Neural crest cell (in vitro differentiated cells): ENCODE data around the gene SP5. TPM values are rescaled to one million over a fixed set of nuclear protein-coding genes. Genes with fewer than 3 reads are reported as not detected.
A peak's percentile ranks its signal among the peaks of the same experiment; 100 is the strongest.

Experiments used
- DNase-seq: peaks from one replicate; pipeline ENCODE4 v3.0.0; 2021; ENCODE audit warnings: low read depth, mixed read lengths, low spot score
- H3K27ac Mint-ChIP-seq: one replicate; pipeline ENCODE4 v1.8.0; 2021; ENCODE audit warnings: mild to moderate bottlenecking, mixed read lengths; ENCODE audit not compliant: unreplicated experiment
- H3K27me3 Mint-ChIP-seq: 2 replicates; pipeline ENCODE4 v1.8.0; 2021; ENCODE audit warnings: low read depth, mild to moderate bottlenecking, mixed read lengths
- H3K36me3 Mint-ChIP-seq: 2 replicates; pipeline ENCODE4 v1.8.0; 2021; ENCODE audit warnings: low read depth, mild to moderate bottlenecking, mixed read lengths
- H3K4me1 Mint-ChIP-seq: 2 replicates; pipeline ENCODE4 v1.8.0; 2021; ENCODE audit warnings: mixed read lengths
- H3K4me3 Mint-ChIP-seq: one replicate; pipeline ENCODE4 v1.8.0; 2021; ENCODE audit warnings: mild to moderate bottlenecking, mixed read lengths
- H3K9me3 Mint-ChIP-seq: 2 replicates; pipeline ENCODE4 v1.8.0; 2021; ENCODE audit warnings: mixed read lengths
- total RNA-seq: library from RNA; stranded (reverse); gene quantifications from 2 replicates; pipeline ENCODE4 v1.2.1, GENCODE V29; 2021
- TF ChIP-seq, protein P1 (sequence below): fragments of 200-600 bp; sonication (generic); conservative IDR thresholded peaks from 2 replicates; pipeline ENCODE4 v1.5.0; 2021; ENCODE audit warnings: antibody characterized with exemption, mild to moderate bottlenecking

SP5 gene
- total RNA-seq, 1 donor from 2014 or later = 6.4 TPM

DNA sequence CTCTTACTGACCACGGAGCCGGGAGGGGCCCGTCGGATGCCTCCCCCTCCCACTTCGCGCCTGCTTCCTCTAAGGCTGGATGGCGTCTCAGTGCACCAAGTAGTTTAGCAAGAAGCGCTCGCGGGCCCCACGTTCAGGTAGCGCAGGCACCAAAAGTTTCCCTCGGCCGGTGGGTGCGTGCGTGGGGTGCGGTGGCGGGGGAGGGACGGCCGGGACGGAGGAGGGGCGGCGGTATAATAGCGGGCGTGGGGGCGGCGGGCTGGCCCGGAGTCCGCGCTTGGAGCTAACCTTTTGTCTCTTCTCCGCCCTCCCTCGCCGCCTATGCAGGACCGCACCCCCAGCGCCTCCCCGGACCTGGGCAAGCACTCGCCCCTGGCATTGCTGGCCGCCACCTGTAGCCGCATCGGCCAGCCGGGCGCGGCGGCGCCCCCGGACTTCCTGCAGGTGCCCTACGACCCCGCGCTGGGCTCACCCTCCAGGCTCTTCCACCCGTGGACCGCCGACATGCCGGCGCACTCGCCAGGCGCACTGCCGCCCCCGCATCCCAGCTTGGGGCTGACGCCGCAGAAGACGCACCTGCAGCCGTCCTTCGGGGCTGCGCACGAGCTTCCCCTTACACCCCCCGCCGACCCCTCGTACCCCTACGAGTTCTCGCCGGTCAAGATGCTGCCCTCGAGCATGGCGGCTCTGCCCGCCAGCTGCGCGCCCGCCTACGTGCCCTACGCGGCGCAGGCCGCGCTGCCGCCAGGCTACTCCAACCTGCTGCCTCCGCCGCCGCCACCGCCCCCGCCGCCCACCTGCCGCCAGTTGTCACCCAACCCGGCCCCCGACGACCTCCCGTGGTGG is 1.0 kb downstream of the SP5 start:
- H3K27me3 Mint-ChIP-seq = peaks cover 91% of the 10 kb centered on the region
- TF ChIP-seq, protein P1, sequence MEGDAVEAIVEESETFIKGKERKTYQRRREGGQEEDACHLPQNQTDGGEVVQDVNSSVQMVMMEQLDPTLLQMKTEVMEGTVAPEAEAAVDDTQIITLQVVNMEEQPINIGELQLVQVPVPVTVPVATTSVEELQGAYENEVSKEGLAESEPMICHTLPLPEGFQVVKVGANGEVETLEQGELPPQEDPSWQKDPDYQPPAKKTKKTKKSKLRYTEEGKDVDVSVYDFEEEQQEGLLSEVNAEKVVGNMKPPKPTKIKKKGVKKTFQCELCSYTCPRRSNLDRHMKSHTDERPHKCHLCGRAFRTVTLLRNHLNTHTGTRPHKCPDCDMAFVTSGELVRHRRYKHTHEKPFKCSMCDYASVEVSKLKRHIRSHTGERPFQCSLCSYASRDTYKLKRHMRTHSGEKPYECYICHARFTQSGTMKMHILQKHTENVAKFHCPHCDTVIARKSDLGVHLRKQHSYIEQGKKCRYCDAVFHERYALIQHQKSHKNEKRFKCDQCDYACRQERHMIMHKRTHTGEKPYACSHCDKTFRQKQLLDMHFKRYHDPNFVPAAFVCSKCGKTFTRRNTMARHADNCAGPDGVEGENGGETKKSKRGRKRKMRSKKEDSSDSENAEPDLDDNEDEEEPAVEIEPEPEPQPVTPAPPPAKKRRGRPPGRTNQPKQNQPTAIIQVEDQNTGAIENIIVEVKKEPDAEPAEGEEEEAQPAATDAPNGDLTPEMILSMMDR = no peak
- no peak overlapping the region for H3K27ac Mint-ChIP-seq
- H3K36me3 Mint-ChIP-seq = peaks cover 2% of the 10 kb centered on the region
- H3K4me1 Mint-ChIP-seq = peaks cover 33% of the 10 kb centered on the region
- H3K4me3 Mint-ChIP-seq = peak overlapping the region; percentile 79
- no peaks in the 10 kb centered on the region for H3K9me3 Mint-ChIP-seq
- no peak for DNase-seq

DNA sequence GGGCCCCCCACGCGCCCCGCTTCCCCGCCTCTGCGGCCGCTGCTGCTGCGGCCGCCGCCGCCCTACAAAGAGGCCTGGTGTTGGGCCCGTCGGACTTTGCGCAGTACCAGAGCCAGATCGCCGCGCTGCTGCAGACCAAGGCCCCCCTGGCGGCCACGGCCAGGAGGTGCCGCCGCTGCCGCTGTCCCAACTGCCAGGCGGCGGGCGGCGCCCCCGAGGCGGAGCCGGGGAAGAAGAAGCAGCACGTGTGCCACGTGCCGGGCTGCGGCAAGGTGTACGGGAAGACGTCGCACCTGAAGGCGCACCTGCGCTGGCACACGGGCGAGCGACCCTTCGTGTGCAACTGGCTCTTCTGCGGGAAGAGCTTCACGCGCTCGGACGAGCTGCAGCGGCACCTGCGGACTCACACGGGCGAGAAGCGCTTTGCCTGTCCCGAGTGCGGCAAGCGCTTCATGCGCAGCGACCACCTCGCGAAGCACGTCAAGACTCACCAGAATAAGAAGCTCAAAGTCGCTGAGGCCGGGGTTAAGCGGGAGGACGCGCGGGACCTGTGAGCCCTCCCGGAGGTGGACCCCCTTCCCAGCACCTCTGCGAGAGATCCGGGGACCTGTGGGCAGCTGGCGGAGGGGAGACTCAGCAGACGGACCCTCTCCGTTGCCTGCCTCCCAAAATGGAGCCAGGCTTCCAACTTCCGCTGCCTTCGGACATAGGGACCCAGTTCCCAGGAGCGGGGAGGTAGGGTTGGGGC is 1.9 kb downstream of the SP5 start:
- peaks cover 26% of the 10 kb centered on the region for H3K4me1 Mint-ChIP-seq
- TF ChIP-seq, protein P1 = peak; percentile 76

DNA sequence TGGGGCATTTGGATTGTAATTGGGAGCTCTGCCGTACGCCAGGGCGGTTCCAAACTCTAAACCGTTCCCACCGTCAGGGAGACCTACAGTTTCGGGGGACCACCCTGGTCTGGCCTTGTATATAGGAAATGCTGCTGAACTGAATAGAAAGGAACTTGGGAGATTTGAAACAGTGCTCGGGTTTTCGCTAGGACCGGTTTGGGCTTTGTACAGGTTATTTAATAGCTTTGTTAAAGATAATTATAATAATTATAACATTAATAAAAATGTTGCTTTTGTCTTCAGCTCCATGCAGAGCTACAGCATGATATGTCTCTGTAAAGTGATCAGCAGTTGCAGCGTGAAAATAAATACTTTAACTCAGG is 2.4 kb downstream of the SP5 start:
- no peaks in the 10 kb centered on the region for H3K9me3 Mint-ChIP-seq
- peaks cover 90% of the 10 kb centered on the region for H3K27me3 Mint-ChIP-seq

More for the DNA sequence above, 1.9 kb downstream of the SP5 start:
- no peaks in the 10 kb centered on the region for H3K9me3 Mint-ChIP-seq
- no peak overlapping the region for H3K27ac Mint-ChIP-seq
- DNase-seq = peak; percentile 52
- peaks cover 2% of the 10 kb centered on the region for H3K36me3 Mint-ChIP-seq
- H3K27me3 Mint-ChIP-seq = peaks cover 91% of the 10 kb centered on the region
- peak overlapping the region; percentile 80 for H3K4me3 Mint-ChIP-seq

DNA sequence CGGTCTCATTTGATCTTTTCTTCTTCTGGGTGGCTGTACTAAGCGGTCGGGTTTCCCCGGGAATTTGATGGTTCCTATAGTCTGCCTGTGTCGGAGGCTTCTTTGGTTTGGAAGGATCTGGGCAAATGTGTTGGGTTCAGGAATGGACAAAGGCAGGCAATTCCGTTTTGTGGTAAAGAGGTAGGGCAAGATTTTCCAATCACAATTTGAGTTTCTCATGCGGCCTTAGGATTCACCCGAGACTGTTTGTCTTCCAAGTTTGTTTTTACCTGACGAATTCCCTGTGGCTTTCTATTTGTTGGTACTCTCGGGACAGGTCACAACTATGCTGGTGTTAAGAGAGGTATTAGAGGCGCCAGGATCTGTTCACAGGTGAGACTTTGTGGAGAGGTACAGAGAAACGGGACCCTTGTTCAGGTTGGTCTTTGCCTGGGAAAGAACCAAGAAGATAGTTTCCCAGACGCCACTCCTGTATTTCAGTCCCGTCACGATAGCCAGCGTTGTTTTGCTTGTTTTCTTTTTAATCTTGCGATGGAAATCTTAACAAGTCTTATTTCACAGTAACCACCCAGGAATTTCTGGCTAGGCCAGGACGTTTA is 3.0 kb downstream of the SP5 start:
- H3K36me3 Mint-ChIP-seq = peaks cover 2% of the 10 kb centered on the region
- H3K4me3 Mint-ChIP-seq = peak overlapping the region; percentile 80
- TF ChIP-seq, protein P1 = no peak
- no peak for DNase-seq
- H3K27me3 Mint-ChIP-seq = peaks cover 86% of the 10 kb centered on the region
- H3K4me1 Mint-ChIP-seq = peaks cover 21% of the 10 kb centered on the region
- H3K27ac Mint-ChIP-seq = no peak overlapping the region
- no peaks in the 10 kb centered on the region for H3K9me3 Mint-ChIP-seq

More for the DNA sequence above, 2.4 kb downstream of the SP5 start:
- Mint-ChIP-seq H3K4me1 (peaks cover 21% of the 10 kb centered on the region), H3K36me3 (peaks cover 2% of the 10 kb centered on the region), H3K27ac (no peak overlapping the region), H3K4me3 (peak overlapping the region; percentile 80)
- DNase-seq = no peak
- TF ChIP-seq, protein P1 = no peak

DNA sequence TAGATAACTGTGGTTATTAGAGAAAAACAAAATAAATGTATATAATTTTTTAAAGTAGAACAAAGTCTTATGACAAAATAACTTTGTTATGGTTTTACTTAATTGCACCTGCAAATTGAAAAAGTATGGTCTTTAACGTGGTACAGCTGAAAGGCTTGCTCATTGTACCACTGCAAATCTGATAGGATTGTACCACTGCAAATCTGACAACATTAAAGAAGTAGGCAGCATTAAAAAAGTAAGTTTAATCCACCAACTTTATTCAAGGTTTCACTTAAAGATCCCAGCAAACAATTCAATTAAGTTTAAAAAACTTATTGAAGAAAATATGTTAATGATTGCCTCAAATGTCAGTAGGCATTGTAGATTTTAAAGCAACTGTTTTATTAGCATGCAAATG is 4.7 kb downstream of the SP5 start:
- Mint-ChIP-seq H3K4me3 (no peak overlapping the region), H3K9me3 (no peaks in the 10 kb centered on the region), H3K27ac (no peak overlapping the region), H3K4me1 (peaks cover 18% of the 10 kb centered on the region), H3K27me3 (peaks cover 75% of the 10 kb centered on the region), H3K36me3 (peaks cover 2% of the 10 kb centered on the region)
- TF ChIP-seq, protein P1 = no peak
- no peak for DNase-seq
